Esophagus squamous epithelium (tissue), 5 donors: ENCODE measurements around the gene BIN1. TPM values are rescaled to one million over a fixed set of nuclear protein-coding genes. Genes with fewer than 3 reads are reported as not detected.

ENCODE experiments used
- DNase-seq: peaks from one replicate; lab custom pipeline; 2025; lab: John Stamatoyannopoulos, UW
- H3K27ac ChIP-seq, 4 donors: fragments of 200-600 bp; sonication (generic); one replicate each; pipeline ENCODE4 v1.5.1; 2016 to 2019; ENCODE audit warnings: mild to moderate bottlenecking in 1 of 4
- H3K27me3 ChIP-seq, 4 donors: fragments of 200-600 bp; sonication (generic); 1 replicate in 3 of 4; 2 replicates in 1 of 4; pipeline versions ENCODE4 v1.5.1 to v1.6.0; 2017 to 2021; ENCODE audit warnings: antibody characterized with exemption in 1 of 4
- H3K36me3 ChIP-seq, 3 donors: fragments of 200-600 bp; sonication (generic); one replicate each; pipeline ENCODE4 v1.5.1; 2016 to 2019
- H3K4me1 ChIP-seq, 3 donors: fragments of 200-600 bp; sonication (generic); one replicate each; pipeline ENCODE4 v1.5.1; 2017 to 2019
- H3K4me3 ChIP-seq, 4 donors: fragments of 200-600 bp; sonication (generic); 1 replicate in 3 of 4; 2 replicates in 1 of 4; pipeline ENCODE4 v1.5.1; 2016 to 2019; ENCODE audit warnings: mild to moderate bottlenecking in 2 of 4, moderate library complexity in 1 of 4
- H3K9me3 ChIP-seq, 3 donors: fragments of 200-600 bp; sonication (generic); one replicate each; pipeline ENCODE4 v1.5.1; 2016 to 2019
- CTCF ChIP-seq, 6 experiments: fragments of 450-650 bp in 4 of 6; fragments of 200-600 bp in 2 of 6; sonication (generic) in 2 of 6; IDR thresholded peaks; one replicate each; pipeline ENCODE4 v1.5.1; 2016 to 2019; ENCODE audit warnings: antibody characterized with exemption in 6 of 6, mild to moderate bottlenecking in 4 of 6, moderate library complexity in 4 of 6
- POLR2A ChIP-seq, 4 donors: fragments of 450-650 bp; IDR thresholded peaks; one replicate each; pipeline ENCODE4 v1.6.1; 2017; ENCODE audit warnings: antibody characterized with exemption in 4 of 4, mild to moderate bottlenecking in 4 of 4, moderate library complexity in 3 of 4
- WGBS, 2 donors: methylation state at CpG; one replicate each; pipeline ENCODE4 v1.1.5; 2018; 5-methylcytosine and 5-hydroxymethylcytosine counted together
- intact Hi-C: fragments of 100-400 bp; cut with DNase I; formaldehyde crosslinking; loops from one replicate; pipeline ENCODE4 v1.15.0; 2022
- total RNA-seq, 4 donors: library from RNA; depleted of rRNA; stranded (reverse); fragments of >200 nt; gene quantifications; one replicate each; pipeline ENCODE4 v1.1.0, GENCODE V29; 2016
- donor health status: DM: yes; HTN: yes; CAD: no.

The BIN1 gene
- total RNA-seq, 4 donors from 2014 or later = 10.8 to 23.3 (median 15.5) TPM

- peak overlapping the region in 3 of 4 donors; percentile 40 to 68 (median 44) for H3K27ac ChIP-seq
Measured at GRCh38 chr2:127095367-127095641, 11.7 kb downstream of the BIN1 start.

GRCh38 chr2:127094509-127095366, 12.2 kb downstream of the BIN1 start:
- Histone ChIP-seq H3K36me3 (no peaks in the 10 kb centered on the region), H3K27me3 (no peaks in the 10 kb centered on the region), H3K27ac (peak overlapping the region in 3 of 4 donors; percentile 40 to 75 (median 68)), H3K9me3 (no peaks in the 10 kb centered on the region), H3K4me3 (peak overlapping the region in 1 of 4 donors; percentile 34), H3K4me1 (peaks cover 0 to 67% (median 28%) of the 10 kb centered on the region in 3 donors)
- 44 to 50% methylated on average over 1 to 5 of the region's 17 CpGs for WGBS, 2 donors
- intact Hi-C loops = no loop called here
- TF ChIP-seq CTCF (IDR thresholded peaks at IDR 0.05) (no peak), POLR2A (IDR thresholded peaks at IDR 0.05) (no peak)
- no peak for DNase-seq

More at GRCh38 chr2:127095367-127095641, 11.7 kb downstream of the BIN1 start:
- no peak for DNase-seq
- H3K36me3 ChIP-seq = no peaks in the 10 kb centered on the region
- no peaks in the 10 kb centered on the region for H3K9me3 ChIP-seq
- H3K4me3 ChIP-seq = no peak overlapping the region
- H3K4me1 ChIP-seq = peaks cover 0 to 68% (median 28%) of the 10 kb centered on the region in 3 donors
- no peaks in the 10 kb centered on the region for H3K27me3 ChIP-seq
- WGBS, 2 donors = 100% methylated on average over 1 of the region's 2 CpGs; no CpG with 5 or more reads in 1 of the 2 donors
- TF ChIP-seq POLR2A (IDR thresholded peaks at IDR 0.05) (no peak), CTCF (IDR thresholded peaks at IDR 0.05) (no peak)
- intact Hi-C loops = no loop called here

- no peak overlapping the region for H3K4me3 ChIP-seq
- intact Hi-C loops = no loop called here
- no peak for DNase-seq
- H3K36me3 ChIP-seq = no peaks in the 10 kb centered on the region
- TF ChIP-seq CTCF (IDR thresholded peaks at IDR 0.05) = no peak
- no peak for TF ChIP-seq POLR2A (IDR thresholded peaks at IDR 0.05)
- 66 to 69% methylated on average over 7 to 15 of the region's 15 CpGs for WGBS, 2 donors
- H3K27me3 ChIP-seq = no peaks in the 10 kb centered on the region
- H3K9me3 ChIP-seq = no peaks in the 10 kb centered on the region
- H3K4me1 ChIP-seq = peaks cover 0 to 64% (median 28%) of the 10 kb centered on the region in 3 donors
- peak overlapping the region in 3 of 4 donors; percentile 2 to 75 (median 68) for H3K27ac ChIP-seq
Measured at GRCh38 chr2:127093648-127094210, 13.2 kb downstream of the BIN1 start.

GRCh38 chr2:127092901-127093516, 13.9 kb downstream of the BIN1 start:
- H3K4me1 ChIP-seq = peaks cover 0 to 61% (median 31%) of the 10 kb centered on the region in 3 donors
- 73 to 85% methylated on average over 3 to 5 of the region's 5 CpGs for WGBS, 2 donors
- H3K4me3 ChIP-seq = no peak overlapping the region
- DNase-seq = no peak
- H3K36me3 ChIP-seq = no peaks in the 10 kb centered on the region
- intact Hi-C loops = no loop called here
- TF ChIP-seq CTCF (IDR thresholded peaks at IDR 0.05) (no peak), POLR2A (IDR thresholded peaks at IDR 0.05) (no peak)
- peak overlapping the region in 1 of 4 donors; percentile 14 for H3K27ac ChIP-seq
- no peaks in the 10 kb centered on the region for H3K9me3 ChIP-seq
- H3K27me3 ChIP-seq = no peaks in the 10 kb centered on the region

GRCh38 chr2:127092306-127092705, 14.6 kb downstream of the BIN1 start:
- intact Hi-C loops = no loop called here
- no peaks in the 10 kb centered on the region for H3K9me3 ChIP-seq
- peaks cover under 1 to 61% (median 36%) of the 10 kb centered on the region in 3 donors for H3K4me1 ChIP-seq
- peak overlapping the region in 3 of 4 donors; percentile 14 to 39 (median 31) for H3K27ac ChIP-seq
- DNase-seq = no peak
- no peaks in the 10 kb centered on the region for H3K36me3 ChIP-seq
- H3K4me3 ChIP-seq = no peak overlapping the region
- TF ChIP-seq CTCF (IDR thresholded peaks at IDR 0.05) (no peak), POLR2A (IDR thresholded peaks at IDR 0.05) (no peak)
- 92 to 100% methylated on average over 2 of the region's 6 CpGs for WGBS, 2 donors
- no peaks in the 10 kb centered on the region for H3K27me3 ChIP-seq
